ENCODE data around the gene UBE2Q2.

UBE2Q2 gene

DNA sequence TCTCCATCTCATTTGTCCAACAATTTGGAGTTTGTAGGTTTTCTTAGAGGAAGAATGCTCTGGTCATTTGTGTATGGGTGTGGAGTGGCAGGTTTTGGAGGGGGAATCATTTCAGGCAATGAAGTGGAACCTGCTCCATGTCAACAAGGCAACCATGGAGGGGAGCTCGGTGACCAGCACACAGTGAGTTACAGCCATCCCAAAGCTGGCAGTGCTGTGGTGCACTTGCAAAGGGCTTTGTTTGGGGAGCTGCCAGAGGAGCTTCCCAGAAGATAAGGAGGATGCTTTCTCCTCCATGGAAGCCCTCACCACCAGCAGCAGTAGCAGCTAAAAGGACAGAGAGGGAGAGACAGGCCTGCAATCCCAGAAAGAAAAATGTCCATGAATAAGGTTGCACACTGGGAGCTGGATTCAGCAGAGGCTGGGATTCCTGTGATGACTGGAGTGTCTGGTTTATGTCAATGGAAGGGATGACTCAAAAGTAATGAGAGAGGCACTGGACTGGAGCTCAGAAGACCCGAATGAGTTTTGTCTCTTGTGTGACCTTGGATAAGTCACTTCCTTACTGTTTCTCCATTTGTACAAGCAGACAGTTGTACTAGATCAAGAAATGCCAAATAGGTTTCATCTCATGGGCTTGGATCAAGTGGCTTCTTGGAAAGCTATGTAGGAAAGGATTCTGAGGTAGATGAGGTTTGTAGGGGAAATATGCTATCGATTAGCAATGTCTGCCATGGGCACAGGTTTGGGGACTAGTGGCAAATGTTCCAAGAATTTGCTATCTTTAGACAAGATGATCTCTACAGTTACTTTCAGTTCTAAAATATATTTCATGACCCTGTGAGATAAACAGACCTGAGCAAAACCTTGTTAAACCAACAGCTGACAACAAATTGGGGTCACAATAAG is 27.2 kb upstream of the UBE2Q2 start:
- H3K36me3 ChIP-seq: no peaks in the 10 kb centered on the region
- H3K4me3 ChIP-seq (ENCODE audit: low read depth, low read length): no peak overlapping the region
- no peak overlapping the region for H3K27ac ChIP-seq
- H3K9me3 ChIP-seq (ENCODE audit: severe bottlenecking): no peaks in the 10 kb centered on the region
- TF ChIP-seq, protein P1, sequence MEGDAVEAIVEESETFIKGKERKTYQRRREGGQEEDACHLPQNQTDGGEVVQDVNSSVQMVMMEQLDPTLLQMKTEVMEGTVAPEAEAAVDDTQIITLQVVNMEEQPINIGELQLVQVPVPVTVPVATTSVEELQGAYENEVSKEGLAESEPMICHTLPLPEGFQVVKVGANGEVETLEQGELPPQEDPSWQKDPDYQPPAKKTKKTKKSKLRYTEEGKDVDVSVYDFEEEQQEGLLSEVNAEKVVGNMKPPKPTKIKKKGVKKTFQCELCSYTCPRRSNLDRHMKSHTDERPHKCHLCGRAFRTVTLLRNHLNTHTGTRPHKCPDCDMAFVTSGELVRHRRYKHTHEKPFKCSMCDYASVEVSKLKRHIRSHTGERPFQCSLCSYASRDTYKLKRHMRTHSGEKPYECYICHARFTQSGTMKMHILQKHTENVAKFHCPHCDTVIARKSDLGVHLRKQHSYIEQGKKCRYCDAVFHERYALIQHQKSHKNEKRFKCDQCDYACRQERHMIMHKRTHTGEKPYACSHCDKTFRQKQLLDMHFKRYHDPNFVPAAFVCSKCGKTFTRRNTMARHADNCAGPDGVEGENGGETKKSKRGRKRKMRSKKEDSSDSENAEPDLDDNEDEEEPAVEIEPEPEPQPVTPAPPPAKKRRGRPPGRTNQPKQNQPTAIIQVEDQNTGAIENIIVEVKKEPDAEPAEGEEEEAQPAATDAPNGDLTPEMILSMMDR (IDR thresholded peaks at IDR 0.05; ENCODE audit: low read depth, low read length): no peak
- H3K27me3 ChIP-seq (ENCODE audit: insufficient read depth, low read depth, severe bottlenecking): no peaks in the 10 kb centered on the region
- no peak for DNase-seq

DNA sequence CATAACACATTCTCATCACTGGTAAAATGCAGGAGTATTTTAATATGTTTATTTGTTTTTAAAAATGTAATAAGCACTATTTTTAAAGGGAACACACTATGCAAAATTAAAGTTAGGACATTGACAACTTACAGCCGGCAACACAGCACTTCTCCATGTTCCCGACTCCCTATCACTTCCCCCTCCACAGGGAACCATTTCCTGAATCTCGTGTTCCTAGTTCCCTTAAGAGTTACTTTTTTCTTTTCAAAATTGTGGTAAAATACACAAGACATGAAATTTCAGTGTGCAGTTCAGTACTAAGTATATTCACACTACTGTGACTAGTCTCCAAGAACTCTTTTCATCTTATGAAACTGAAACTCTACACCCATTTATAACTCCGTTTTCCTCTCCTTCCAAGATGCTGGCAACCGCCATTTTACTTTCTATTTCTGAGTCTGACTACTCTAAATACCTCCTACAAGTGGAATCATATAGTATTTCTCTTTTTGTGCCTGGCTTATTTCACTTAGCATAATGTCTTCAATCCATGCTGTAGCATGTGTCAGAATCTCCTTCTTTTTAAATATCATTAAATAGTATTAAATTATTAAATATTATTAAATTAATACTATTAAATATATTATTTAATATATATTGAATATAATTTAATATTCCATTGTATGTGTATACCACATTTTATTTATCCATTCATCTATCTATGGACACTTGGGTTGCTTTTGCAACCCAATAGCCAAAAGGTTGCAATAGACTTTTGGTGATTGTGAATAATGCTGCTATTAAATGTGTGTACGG is 25.9 kb upstream of the UBE2Q2 start:
- no peak overlapping the region for H3K27ac ChIP-seq
- H3K9me3 ChIP-seq (ENCODE audit: severe bottlenecking): no peaks in the 10 kb centered on the region
- DNase-seq: no peak
- TF ChIP-seq, protein P1 (IDR thresholded peaks at IDR 0.05; ENCODE audit: low read depth, low read length): no peak
- no peak overlapping the region for H3K4me3 ChIP-seq (ENCODE audit: low read depth, low read length)
- H3K36me3 ChIP-seq: no peaks in the 10 kb centered on the region
- H3K27me3 ChIP-seq (ENCODE audit: insufficient read depth, low read depth, severe bottlenecking): no peaks in the 10 kb centered on the region

DNA sequence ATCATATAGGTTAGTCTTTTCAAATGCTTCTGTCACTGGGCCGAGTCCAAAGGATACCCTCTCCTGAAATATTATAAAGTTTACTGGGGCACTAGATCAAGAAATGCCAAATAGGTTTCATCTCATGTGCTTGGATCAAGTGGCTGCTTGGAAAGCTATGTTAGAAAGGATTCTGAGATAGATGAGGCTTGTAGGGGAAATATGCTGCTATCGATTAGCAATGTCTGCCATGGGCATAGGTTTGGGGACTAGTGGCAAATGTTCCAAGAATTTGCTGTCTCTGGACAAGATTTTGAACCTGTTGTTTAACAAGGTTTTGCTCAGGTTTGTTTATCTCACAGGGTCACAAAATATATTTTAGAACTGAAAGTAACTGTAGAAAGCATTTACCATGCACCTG is 23.0 kb upstream of the UBE2Q2 start:
- no peaks in the 10 kb centered on the region for H3K9me3 ChIP-seq (ENCODE audit: severe bottlenecking)
- TF ChIP-seq, protein P1 (IDR thresholded peaks at IDR 0.05; ENCODE audit: low read depth, low read length): no peak
- no peak overlapping the region for H3K27ac ChIP-seq
- no peak overlapping the region for H3K4me3 ChIP-seq (ENCODE audit: low read depth, low read length)
- H3K27me3 ChIP-seq (ENCODE audit: insufficient read depth, low read depth, severe bottlenecking): no peaks in the 10 kb centered on the region
- no peaks in the 10 kb centered on the region for H3K36me3 ChIP-seq
- no peak for DNase-seq

DNA sequence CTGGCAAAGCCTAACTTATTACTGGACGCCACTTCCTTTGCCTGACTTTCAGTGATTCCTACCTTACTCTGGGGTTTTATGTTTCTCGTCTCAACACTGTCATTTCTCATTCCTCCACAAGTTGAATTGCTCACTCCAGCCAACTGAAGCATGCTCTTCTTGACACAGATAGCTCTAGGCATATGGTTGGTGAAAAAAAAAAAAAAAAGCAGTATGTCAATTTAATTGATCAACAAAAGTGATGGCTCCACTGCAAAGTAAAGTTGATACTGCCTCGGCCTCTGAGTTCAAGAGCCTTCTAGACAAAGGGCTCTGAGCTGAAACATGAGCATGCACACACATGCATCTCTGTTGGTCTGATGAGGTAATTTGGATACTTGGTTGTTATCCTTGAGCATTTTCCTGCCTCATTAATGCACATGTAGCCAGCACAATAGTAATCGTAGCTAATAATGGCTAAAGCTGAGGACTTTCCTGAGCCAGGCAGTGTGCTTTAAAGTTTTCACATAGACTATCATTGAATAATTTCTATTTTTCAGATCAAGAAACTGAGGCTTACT is 21.4 kb upstream of the UBE2Q2 start:
- Histone ChIP-seq H3K9me3 (ENCODE audit: severe bottlenecking) (no peaks in the 10 kb centered on the region), H3K27me3 (ENCODE audit: insufficient read depth, low read depth, severe bottlenecking) (no peaks in the 10 kb centered on the region), H3K27ac (no peak overlapping the region), H3K36me3 (no peaks in the 10 kb centered on the region), H3K4me3 (ENCODE audit: low read depth, low read length) (no peak overlapping the region)
- TF ChIP-seq, protein P1 (IDR thresholded peaks at IDR 0.05; ENCODE audit: low read depth, low read length): no peak
- no peak for DNase-seq

DNA sequence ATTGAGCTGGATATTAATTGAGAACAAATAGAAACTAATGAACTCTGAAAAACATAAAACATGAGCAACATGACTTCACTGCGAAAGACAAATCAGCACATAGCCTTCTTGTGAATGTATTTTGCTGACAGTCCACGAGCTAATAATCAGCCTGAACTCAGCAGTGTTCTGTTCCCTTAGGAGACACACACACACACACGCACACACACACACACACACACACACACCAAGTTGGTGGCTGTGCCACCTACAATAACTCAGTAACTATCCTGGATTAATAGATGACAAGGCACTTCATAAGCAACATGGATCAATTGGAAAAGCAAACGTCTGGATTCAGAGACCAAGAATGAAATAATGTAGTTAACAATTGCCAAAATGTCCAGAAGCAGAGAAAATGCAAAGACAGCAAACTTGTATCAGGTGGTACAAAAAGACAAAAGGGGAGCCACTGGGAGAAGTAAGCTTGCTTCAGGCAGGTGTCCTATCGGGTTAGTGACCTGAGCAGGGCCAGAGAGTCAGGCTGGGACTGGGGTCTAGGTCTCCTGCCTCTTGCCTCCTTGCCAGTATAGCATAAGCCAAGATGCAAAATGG is 20.5 kb upstream of the UBE2Q2 start:
- Histone ChIP-seq H3K9me3 (ENCODE audit: severe bottlenecking) (no peaks in the 10 kb centered on the region), H3K4me3 (ENCODE audit: low read depth, low read length) (no peak overlapping the region), H3K36me3 (no peaks in the 10 kb centered on the region), H3K27ac (no peak overlapping the region), H3K27me3 (ENCODE audit: insufficient read depth, low read depth, severe bottlenecking) (no peaks in the 10 kb centered on the region)
- no peak for DNase-seq
- TF ChIP-seq, protein P1 (IDR thresholded peaks at IDR 0.05; ENCODE audit: low read depth, low read length): no peak
